HepG2 (cell line): ENCODE data around the gene CCL23. TPM values are rescaled to one million over a fixed set of nuclear protein-coding genes. Genes with fewer than 3 reads are reported as not detected.
A peak's percentile ranks its signal among the peaks of the same experiment; 100 is the strongest.

Source experiments
- BORCS8-MEF2B ChIP-seq: sonication (generic); formaldehyde crosslinking; IDR thresholded peaks from 2 replicates; pipeline ENCODE4 v1.8.0; 2022; ENCODE audit warnings: mild to moderate bottlenecking, missing genetic modification reagents
- GZF1 ChIP-seq: sonication (generic); formaldehyde crosslinking; IDR thresholded peaks from 2 replicates; pipeline ENCODE4 v1.5.1; 2020; ENCODE audit warnings: mild to moderate bottlenecking, missing genetic modification reagents
- KLF16 ChIP-seq, 2 experiments: sonication (generic) in 1 of 2; formaldehyde crosslinking in 1 of 2; IDR thresholded peaks; 2 replicates each; pipeline versions ENCODE4 v1.6.1 to v1.8.0; 2016 to 2023; ENCODE audit warnings: missing genetic modification reagents in 2 of 2, missing compliant biosample characterization in 1 of 2
- SMAD1 ChIP-seq: sonication (generic); formaldehyde crosslinking; IDR thresholded peaks from 2 replicates; pipeline ENCODE4 v1.4.0; 2020; ENCODE audit warnings: missing genetic modification reagents, low read depth, mild to moderate bottlenecking, borderline replicate concordance
- TEAD3 ChIP-seq: optimal IDR thresholded peaks from 2 replicates; pipeline ENCODE3; 2016; ENCODE audit warnings: borderline replicate concordance
- ZIK1 ChIP-seq: sonication (generic); formaldehyde crosslinking; IDR thresholded peaks from 2 replicates; pipeline ENCODE4 v1.5.0; 2020; ENCODE audit warnings: mild to moderate bottlenecking, low read depth, missing genetic modification reagents, borderline replicate concordance
- ZNF543 ChIP-seq: sonication (generic); formaldehyde crosslinking; IDR thresholded peaks from 2 replicates; pipeline ENCODE4 v1.4.0; 2020; ENCODE audit warnings: mild to moderate bottlenecking, missing genetic modification reagents
- polyA plus RNA-seq, 8 experiments: library from polyadenylated mRNA; depleted of rRNA in 3 of 8; stranded (reverse) in 7 of 8; unstranded in 1 of 8; fragments of >200 nt; fragmentation: Illumina TruSeq in 4 of 8; extraction: Trizol in 4 of 8; gene quantifications; 2 replicates each; pipeline versions ENCODE4 v1.2.1 to v1.2.3, GENCODE V29; 2011 to 2016; ENCODE audit warnings: low read depth in 4 of 8, missing spikeins in 1 of 8, mixed read lengths in 1 of 8; ENCODE audit not compliant: insufficient read depth in 1 of 8
- total RNA-seq, 5 experiments: library from RNA; depleted of rRNA; stranded (reverse); fragments of >200 nt; fragmentation: Illumina TruSeq; extraction: Trizol; gene quantifications; 2 replicates each; pipeline ENCODE4 v1.2.3, GENCODE V29; 2016; ENCODE audit warnings: low read depth in 1 of 5
- TF ChIP-seq, protein P1 (sequence below): sonication (generic); formaldehyde crosslinking; IDR thresholded peaks from 2 replicates; pipeline ENCODE4 v1.4.0; 2020; ENCODE audit warnings: missing genetic modification reagents, mild to moderate bottlenecking, borderline replicate concordance
- TF ChIP-seq, protein P2 (sequence below): sonication (generic); formaldehyde crosslinking; conservative IDR thresholded peaks from 2 replicates; pipeline ENCODE4 v1.4.0; 2020; ENCODE audit warnings: missing genetic modification reagents

The CCL23 gene
- total and polyA plus RNA-seq, 2 of the 13 experiments (the other 11 are each of a cell fraction or from before 2014, with no cell fraction given): not detected

DNA sequence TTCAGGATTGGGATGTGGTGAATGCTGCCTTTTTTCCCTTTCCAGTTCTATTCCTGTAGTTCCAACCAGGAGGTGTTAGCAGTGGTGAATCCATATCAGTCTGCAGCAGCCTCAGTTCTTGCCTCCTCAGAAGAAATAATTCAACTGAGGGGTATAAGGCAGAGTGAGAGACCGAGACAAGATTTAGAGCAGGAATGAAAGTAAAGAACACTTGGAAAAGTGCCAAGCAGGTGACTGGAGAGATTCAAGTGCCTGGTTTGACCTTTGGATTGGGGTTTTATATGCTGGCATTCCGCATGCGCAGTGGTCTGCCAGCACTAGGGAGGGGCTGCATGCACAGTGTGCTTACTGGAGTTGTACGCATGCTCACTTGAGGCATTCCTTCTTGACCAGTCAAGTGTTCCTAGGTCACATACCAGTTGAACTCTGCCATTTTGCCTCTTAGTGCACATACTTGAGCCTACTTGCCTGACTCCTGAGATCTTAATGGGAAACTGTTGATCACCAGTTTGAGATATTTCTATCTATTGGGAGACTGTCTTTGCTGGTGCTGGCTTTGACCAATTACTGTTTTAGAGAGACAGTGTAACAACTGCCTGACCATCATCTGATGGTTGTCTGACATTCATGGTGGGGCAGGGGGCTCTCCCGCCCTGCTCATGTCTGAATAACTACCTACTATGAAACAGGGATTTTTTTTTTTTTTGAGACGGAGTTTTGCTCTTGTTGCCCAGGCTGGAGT is 15.7 kb downstream of the CCL23 start (continued):
- TF ChIP-seq, protein P1, sequence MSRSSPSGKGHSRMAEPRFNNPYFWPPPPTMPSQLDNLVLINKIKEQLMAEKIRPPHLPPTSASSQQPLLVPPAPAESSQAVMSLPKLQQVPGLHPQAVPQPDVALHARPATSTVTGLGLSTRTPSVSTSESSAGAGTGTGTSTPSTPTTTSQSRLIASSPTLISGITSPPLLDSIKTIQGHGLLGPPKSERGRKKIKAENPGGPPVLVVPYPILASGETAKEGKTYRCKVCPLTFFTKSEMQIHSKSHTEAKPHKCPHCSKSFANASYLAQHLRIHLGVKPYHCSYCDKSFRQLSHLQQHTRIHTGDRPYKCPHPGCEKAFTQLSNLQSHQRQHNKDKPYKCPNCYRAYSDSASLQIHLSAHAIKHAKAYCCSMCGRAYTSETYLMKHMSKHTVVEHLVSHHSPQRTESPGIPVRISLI (CRISPR knock-in tag): peak; percentile 30; the same call in 1 of the 2 replicates
- peak; percentile 27; the same call in 1 of the 2 replicates for TF ChIP-seq ZNF543 (CRISPR knock-in tag)
- no peak for TF ChIP-seq BORCS8-MEF2B (CRISPR knock-in tag)
- no peak; the same call in 1 of the 2 replicates for TF ChIP-seq SMAD1 (CRISPR knock-in tag)
- TF ChIP-seq KLF16 (CRISPR knock-in tag; IDR thresholded peaks at IDR 0.05): 0 out of 4 replicates have a peak, but pooled peaks of 1 of the 2 experiments have one; percentile 20
- TF ChIP-seq, protein P2, sequence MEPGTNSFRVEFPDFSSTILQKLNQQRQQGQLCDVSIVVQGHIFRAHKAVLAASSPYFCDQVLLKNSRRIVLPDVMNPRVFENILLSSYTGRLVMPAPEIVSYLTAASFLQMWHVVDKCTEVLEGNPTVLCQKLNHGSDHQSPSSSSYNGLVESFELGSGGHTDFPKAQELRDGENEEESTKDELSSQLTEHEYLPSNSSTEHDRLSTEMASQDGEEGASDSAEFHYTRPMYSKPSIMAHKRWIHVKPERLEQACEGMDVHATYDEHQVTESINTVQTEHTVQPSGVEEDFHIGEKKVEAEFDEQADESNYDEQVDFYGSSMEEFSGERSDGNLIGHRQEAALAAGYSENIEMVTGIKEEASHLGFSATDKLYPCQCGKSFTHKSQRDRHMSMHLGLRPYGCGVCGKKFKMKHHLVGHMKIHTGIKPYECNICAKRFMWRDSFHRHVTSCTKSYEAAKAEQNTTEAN (CRISPR knock-in tag): no peak
- no peak for TF ChIP-seq GZF1 (CRISPR knock-in tag)
- peak; percentile 95 for TF ChIP-seq TEAD3 (CRISPR knock-in tag)
- TF ChIP-seq ZIK1 (CRISPR knock-in tag): no peak
